B cell (primary cell): ENCODE data around the gene SCAF11.

ENCODE experiments used
- CTCF ChIP-seq: fragments of 200-600 bp; IDR thresholded peaks from one replicate; pipeline ENCODE4 v1.8.0; 2022; ENCODE audit warnings: antibody characterized with exemption, mild to moderate bottlenecking
- EZH2 ChIP-seq: IDR thresholded peaks from 2 replicates; pipeline ENCODE4 v1.6.1; 2012; ENCODE audit warnings: borderline replicate concordance, low read depth, mild to moderate bottlenecking, moderate library complexity, low read length; ENCODE audit not compliant: insufficient read depth, poor library complexity, severe bottlenecking

- no peak for TF ChIP-seq CTCF
- no peak for TF ChIP-seq EZH2
Measured at GRCh38 chr12:45887544-45887943, 102.8 kb downstream of the SCAF11 start.
